Skeletal muscle tissue (tissue), 4 donors: Measurements from ENCODE around the gene NPBWR2. TPM values are rescaled to one million over a fixed set of nuclear protein-coding genes. Genes with fewer than 3 reads are reported as not detected.

Experiments used
- H3K27ac ChIP-seq: one replicate; pipeline ENCODE4 v1.7.0; 2013; ENCODE audit warnings: mild to moderate bottlenecking, low read depth, low read length, inconsistent platforms
- H3K27me3 ChIP-seq, 3 donors: one replicate each; pipeline ENCODE4 v1.7.0; 2013; ENCODE audit warnings: low read length in 3 of 3; ENCODE audit not compliant: control insufficient read depth in 3 of 3, insufficient read depth in 3 of 3
- H3K36me3 ChIP-seq, 3 donors: one replicate each; pipeline ENCODE4 v1.7.0; 2013; ENCODE audit warnings: low read length in 3 of 3; ENCODE audit not compliant: control insufficient read depth in 3 of 3, insufficient read depth in 3 of 3
- H3K4me1 ChIP-seq, 3 donors: one replicate each; pipeline ENCODE4 v1.7.0; 2013; ENCODE audit warnings: low read length in 3 of 3, mild to moderate bottlenecking in 3 of 3; ENCODE audit not compliant: control insufficient read depth in 3 of 3, insufficient read depth in 3 of 3
- H3K4me3 ChIP-seq, 3 donors: one replicate each; pipeline ENCODE4 v1.7.0; 2013; ENCODE audit warnings: low read length in 3 of 3
- H3K9ac ChIP-seq, 3 donors: one replicate each; pipeline ENCODE4 v1.7.0; 2013; ENCODE audit warnings: low read length in 3 of 3, mild to moderate bottlenecking in 3 of 3, moderate library complexity in 2 of 3, low read depth in 1 of 3
- H3K9me3 ChIP-seq, 3 donors: one replicate each; pipeline ENCODE4 v1.7.0; 2013; ENCODE audit warnings: low read length in 3 of 3; ENCODE audit not compliant: control insufficient read depth in 3 of 3
- total RNA-seq: library from RNA; depleted of rRNA; stranded (reverse); fragments of >200 nt; gene quantifications from one replicate; pipeline ENCODE4 v1.2.3, GENCODE V29; 2014
- donor health status: Osteomylitis.

The NPBWR2 gene
- total RNA-seq, 1 donor from 2014 or later = not detected

DNA sequence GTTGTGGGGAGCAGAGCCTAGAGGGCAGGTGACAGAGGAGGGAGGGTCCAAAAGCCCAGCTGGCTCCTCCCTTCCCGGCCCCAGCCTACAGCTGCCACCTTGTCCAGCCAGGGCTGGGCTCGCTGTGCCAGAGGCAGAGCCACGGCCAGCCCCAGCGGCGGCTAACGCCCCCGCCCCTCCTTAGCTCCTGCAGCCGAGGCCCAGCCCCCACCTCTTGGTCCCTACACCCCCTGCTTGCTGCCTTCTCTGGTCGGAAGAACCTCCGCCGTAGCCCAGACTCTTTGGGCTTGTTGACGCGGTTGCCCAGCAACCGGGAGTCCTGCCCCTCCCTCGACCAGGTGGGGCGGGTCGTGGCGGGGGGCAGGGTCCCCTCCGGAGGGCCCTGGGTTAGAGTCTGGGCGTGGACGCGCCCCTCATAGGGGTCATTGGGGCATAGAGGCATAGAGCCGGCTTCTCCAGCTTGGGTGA, 22.6 kb downstream of the NPBWR2 start:
- H3K4me3 ChIP-seq = no peak overlapping the region
- peaks cover 38 to 56% (median 45%) of the 10 kb centered on the region in 3 donors for H3K27me3 ChIP-seq
- H3K36me3 ChIP-seq = no peaks in the 10 kb centered on the region
- H3K9me3 ChIP-seq = peaks cover 0 to 4% (median 0%) of the 10 kb centered on the region in 3 donors
- H3K9ac ChIP-seq = no peak overlapping the region
- H3K4me1 ChIP-seq = peaks cover 7 to 18% (median 15%) of the 10 kb centered on the region in 3 donors
- no peak overlapping the region for H3K27ac ChIP-seq

GRCh38 chr20:64083804-64084684, 23.3 kb downstream of the NPBWR2 start, which contains the start of gene LKAAEAR1:
Gene LKAAEAR1 (minus strand): TSS chr20:64084398. CDS start chr20:64084219, 179 bp downstream.
- Histone ChIP-seq H3K27me3 (peaks cover 38 to 51% (median 44%) of the 10 kb centered on the region in 3 donors), H3K9me3 (peaks cover 0 to 4% (median 0%) of the 10 kb centered on the region in 3 donors), H3K27ac (no peak within 1 kb of the TSS), H3K9ac (peak within 1 kb of the TSS in 1 of 3 donors; percentile 45), H3K36me3 (no peaks in the 10 kb centered on the region), H3K4me1 (peaks cover 9 to 20% (median 19%) of the 10 kb centered on the region in 3 donors), H3K4me3 (peak within 1 kb of the TSS in 2 of 3 donors; percentile 49 to 61)

DNA sequence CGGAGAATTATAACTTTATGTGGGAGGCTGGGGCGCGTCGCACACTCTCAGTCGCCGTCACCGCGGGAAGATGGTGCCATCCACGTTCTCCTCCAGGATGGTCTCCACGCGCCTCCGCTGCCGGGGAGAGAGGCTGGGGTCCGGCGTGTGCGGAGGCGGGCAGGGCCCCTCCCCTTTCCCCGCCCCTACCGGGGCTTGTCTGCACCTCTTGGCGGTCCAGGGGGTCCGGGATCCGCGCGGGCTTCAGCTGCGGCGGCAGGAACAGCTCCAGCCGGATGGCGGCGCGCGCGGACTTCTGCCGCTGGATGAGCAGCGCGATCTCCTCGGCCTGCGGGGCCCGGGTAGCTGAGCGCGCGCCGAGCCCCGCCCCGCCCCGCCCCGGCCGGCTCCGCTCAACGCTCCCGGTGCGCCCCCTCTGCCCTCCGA, 24.0 kb downstream of the NPBWR2 start:
- Histone ChIP-seq H3K36me3 (no peaks in the 10 kb centered on the region), H3K4me1 (peaks cover 16 to 26% (median 26%) of the 10 kb centered on the region in 3 donors), H3K9me3 (peaks cover 0 to 4% (median 0%) of the 10 kb centered on the region in 3 donors), H3K27ac (no peak overlapping the region), H3K27me3 (peaks cover 40 to 51% (median 40%) of the 10 kb centered on the region in 3 donors), H3K4me3 (peak overlapping the region in 2 of 3 donors; percentile 49 to 61), H3K9ac (peak overlapping the region in 1 of 3 donors; percentile 45)

DNA sequence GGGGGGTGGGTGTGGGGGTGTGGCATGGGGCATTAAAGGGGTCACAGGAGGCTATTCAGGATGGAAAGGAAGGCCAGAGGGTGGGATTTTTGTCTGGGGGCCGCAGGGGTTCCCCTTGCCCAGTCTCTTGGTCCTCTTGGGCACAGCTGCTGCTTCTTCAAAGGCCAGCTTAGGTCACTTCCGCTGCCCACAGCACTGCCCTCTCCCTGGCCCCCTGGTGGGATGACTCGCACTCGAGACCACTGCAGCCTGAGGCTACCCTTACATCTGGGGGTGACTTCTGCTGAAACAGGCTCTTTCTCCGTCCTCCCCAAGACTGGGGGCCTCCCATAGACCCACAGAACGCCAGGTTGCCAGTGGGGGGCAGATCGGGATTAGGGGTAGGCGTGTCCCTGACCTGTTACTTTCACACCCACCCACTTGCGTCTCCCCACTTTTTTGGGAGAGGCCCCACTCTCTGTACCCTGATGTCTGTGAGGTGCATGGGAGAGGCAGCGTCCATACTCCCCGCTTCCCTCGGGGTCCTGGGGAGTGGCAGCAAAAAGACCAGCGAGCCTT, 24.5 kb downstream of the NPBWR2 start:
- peak overlapping the region in 2 of 3 donors; percentile 49 for H3K4me3 ChIP-seq
- H3K27ac ChIP-seq = no peak overlapping the region
- peaks cover 0 to 4% (median 0%) of the 10 kb centered on the region in 3 donors for H3K9me3 ChIP-seq
- H3K4me1 ChIP-seq = peaks cover 18 to 31% (median 30%) of the 10 kb centered on the region in 3 donors
- H3K9ac ChIP-seq = no peak overlapping the region
- H3K27me3 ChIP-seq = peaks cover 35 to 46% (median 40%) of the 10 kb centered on the region in 3 donors
- H3K36me3 ChIP-seq = no peaks in the 10 kb centered on the region

- no peak overlapping the region for H3K4me3 ChIP-seq
- peaks cover 31 to 42% (median 36%) of the 10 kb centered on the region in 3 donors for H3K27me3 ChIP-seq
- no peaks in the 10 kb centered on the region for H3K9me3 ChIP-seq
- no peak overlapping the region for H3K27ac ChIP-seq
- no peaks in the 10 kb centered on the region for H3K36me3 ChIP-seq
- H3K9ac ChIP-seq = no peak overlapping the region
- H3K4me1 ChIP-seq = peaks cover 18 to 36% (median 32%) of the 10 kb centered on the region in 3 donors
Measured at GRCh38 chr20:64082126-64082731, 25.1 kb downstream of the NPBWR2 start.

GRCh38 chr20:64081624-64081964, 25.8 kb downstream of the NPBWR2 start:
- no peaks in the 10 kb centered on the region for H3K9me3 ChIP-seq
- H3K27me3 ChIP-seq = peaks cover 31 to 39% (median 36%) of the 10 kb centered on the region in 3 donors
- H3K4me1 ChIP-seq = peaks cover 18 to 36% (median 32%) of the 10 kb centered on the region in 3 donors
- no peak overlapping the region for H3K9ac ChIP-seq
- H3K36me3 ChIP-seq = no peaks in the 10 kb centered on the region
- H3K27ac ChIP-seq = no peak overlapping the region
- H3K4me3 ChIP-seq = no peak overlapping the region

- H3K36me3 ChIP-seq = no peaks in the 10 kb centered on the region
- no peak overlapping the region for H3K9ac ChIP-seq
- no peaks in the 10 kb centered on the region for H3K9me3 ChIP-seq
- H3K4me3 ChIP-seq = no peak overlapping the region
- H3K27me3 ChIP-seq = peaks cover 28 to 36% (median 35%) of the 10 kb centered on the region in 3 donors
- peaks cover 18 to 36% (median 32%) of the 10 kb centered on the region in 3 donors for H3K4me1 ChIP-seq
- no peak overlapping the region for H3K27ac ChIP-seq
Measured at GRCh38 chr20:64080813-64081623, 26.3 kb downstream of the NPBWR2 start.

DNA sequence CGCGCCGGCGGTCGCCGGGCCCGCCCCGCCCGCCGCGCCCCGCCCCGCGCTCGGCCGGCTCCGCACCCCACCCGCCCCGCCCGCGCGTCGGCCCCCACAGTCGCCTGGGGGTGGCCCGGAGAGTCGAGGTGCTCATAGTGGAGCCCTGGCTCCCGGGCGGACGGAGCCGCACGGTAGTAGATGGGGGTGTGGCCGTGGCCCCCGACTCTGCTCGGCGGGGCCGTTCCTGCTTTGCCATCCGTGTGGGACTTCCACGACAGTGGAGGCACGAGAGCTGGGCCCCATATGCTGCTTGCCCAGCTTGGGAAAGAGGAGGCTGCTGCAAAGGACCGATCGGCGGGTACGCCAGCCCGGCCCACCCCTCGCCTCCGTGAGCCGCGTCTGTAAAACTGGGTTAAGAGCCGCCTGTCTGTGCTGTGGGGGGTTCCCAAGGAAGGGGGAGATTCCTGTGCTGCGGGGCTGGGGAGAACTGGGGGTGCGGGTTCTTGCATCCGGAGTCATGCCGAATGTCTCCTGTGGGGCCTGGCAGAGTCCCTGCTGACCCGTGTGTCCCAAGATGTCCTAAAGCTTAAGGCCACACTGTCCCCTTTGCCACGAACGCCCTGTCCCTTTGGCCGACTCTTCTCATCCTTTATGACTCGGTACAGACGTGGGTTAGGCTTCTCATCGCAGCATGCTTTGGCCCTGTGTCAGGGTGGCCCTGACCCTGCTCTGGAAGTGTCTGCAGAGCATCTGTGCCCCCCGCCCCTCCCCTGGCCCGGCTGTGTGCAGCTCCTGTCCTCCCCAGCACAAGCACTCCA, 27.2 kb downstream of the NPBWR2 start, which contains the start of gene OPRL1:
OPRL1 (plus strand) TSS at position 70 of the 800 bp plus-strand sequence. CDS start 12,639 bp downstream, outside the sequence.
- no peaks in the 10 kb centered on the region for H3K9me3 ChIP-seq
- peak within 1 kb of the TSS; percentile 61 to 71 (median 65) for H3K4me3 ChIP-seq
- no peaks in the 10 kb centered on the region for H3K36me3 ChIP-seq
- peak within 1 kb of the TSS; percentile 61 to 76 (median 71) for H3K9ac ChIP-seq
- H3K27ac ChIP-seq = peak within 1 kb of the TSS; percentile 30
- peaks cover 18 to 36% (median 32%) of the 10 kb centered on the region in 3 donors for H3K4me1 ChIP-seq
- H3K27me3 ChIP-seq = peaks cover 22 to 30% (median 28%) of the 10 kb centered on the region in 3 donors
